SK-N-SH (cell line): ENCODE results near the gene FGF22. TPM values are rescaled to one million over a fixed set of nuclear protein-coding genes. Genes with fewer than 3 reads are reported as not detected.

ENCODE experiments used
- CTCF ChIA-PET: fragments of 300-600, 350-600 bp; formaldehyde crosslinking; extraction: SDS; loops from one replicate; lab custom pipeline; 2021; lab: Yijun Ruan, JAX
- POLR2A ChIA-PET: fragments of 350-600 bp; sonication (Branson Sonifier 250); formaldehyde crosslinking; extraction: SDS; loops from one replicate; lab custom pipeline; 2020; ENCODE audit warnings: antibody characterized with exemption, inconsistent platforms; lab: Yijun Ruan, JAX
- DNase-seq: peaks from one replicate; pipeline ENCODE4 v3.0.0; 2012
- H2AFZ ChIP-seq: fragments of 200-600 bp; sonication (generic); 2 replicates; pipeline ENCODE4 v1.8.1; 2016; ENCODE audit warnings: antibody characterized with exemption, mild to moderate bottlenecking, low read depth
- H3F3A ChIP-seq: fragments of 200-600 bp; sonication (generic); replicated peaks from 2 replicates; pipeline ENCODE3; 2016; ENCODE audit warnings: antibody characterized with exemption, mild to moderate bottlenecking; ENCODE audit not compliant: insufficient read depth
- H3K27ac ChIP-seq, 2 experiments: fragments of 200-500 bp in 1 of 2; fragments of 200-600 bp in 1 of 2; sonication (Bioruptor generic) in 1 of 2; sonication (generic), shearing (Covaris generic) in 1 of 2; 2 replicates each; pipeline versions ENCODE4 v1.5.1 to v1.6.1; 2014 to 2016; ENCODE audit warnings: low read depth in 2 of 2, inconsistent platforms in 1 of 2, low read length in 1 of 2, mild to moderate bottlenecking in 1 of 2, mixed read lengths in 1 of 2
- H3K27me3 ChIP-seq: fragments of 200-600 bp; sonication (generic), shearing (Covaris generic); 2 replicates; pipeline ENCODE4 v1.6.1; 2016; ENCODE audit warnings: mixed run types; ENCODE audit not compliant: insufficient read depth
- H3K36me3 ChIP-seq, 2 experiments: fragments of 200-500 bp in 1 of 2; fragments of 200-600 bp in 1 of 2; sonication (Bioruptor generic) in 1 of 2; sonication (generic) in 1 of 2; replicated peaks in 1 of 2; 2 replicates each; pipeline versions ENCODE3 to v1.5.1; 2014 to 2016; ENCODE audit warnings: low read length in 1 of 2, mild to moderate bottlenecking in 1 of 2; ENCODE audit not compliant: insufficient read depth in 2 of 2, control insufficient read depth in 1 of 2
- H3K4me1 ChIP-seq, 2 experiments: fragments of 200-500 bp in 1 of 2; fragments of 200-600 bp in 1 of 2; sonication (Bioruptor generic) in 1 of 2; sonication (generic), shearing (Covaris generic) in 1 of 2; 2 replicates each; pipeline versions ENCODE4 v1.5.1 to v1.6.1; 2014 to 2016; ENCODE audit warnings: low read depth in 1 of 2, low read length in 1 of 2, mixed run types in 1 of 2; ENCODE audit not compliant: insufficient read depth in 2 of 2, control insufficient read depth in 1 of 2
- H3K4me2 ChIP-seq: fragments of 200-600 bp; sonication (generic), shearing (Covaris generic); 2 replicates; pipeline ENCODE4 v1.6.1; 2017; ENCODE audit warnings: mixed run types
- H3K4me3 ChIP-seq, 2 experiments: fragments of 200-500 bp in 1 of 2; fragments of 200-600 bp in 1 of 2; sonication (Bioruptor generic) in 1 of 2; sonication (generic), shearing (Covaris generic) in 1 of 2; 2 replicates each; pipeline versions ENCODE4 v1.5.1 to v1.8.1; 2014 to 2016; ENCODE audit warnings: low read depth in 2 of 2, inconsistent platforms in 1 of 2, low read length in 1 of 2, mild to moderate bottlenecking in 1 of 2, mixed read lengths in 1 of 2, moderate library complexity in 1 of 2
- H3K79me2 ChIP-seq: fragments of 200-600 bp; sonication (generic); 2 replicates; pipeline ENCODE4 v1.8.1; 2017; ENCODE audit warnings: mild to moderate bottlenecking; ENCODE audit not compliant: insufficient read depth
- H3K9ac ChIP-seq: fragments of 200-600 bp; sonication (generic); 2 replicates; pipeline ENCODE4 v1.6.1; 2017; ENCODE audit warnings: mixed run types
- H3K9me2 ChIP-seq: fragments of 200-600 bp; sonication (generic); 2 replicates; pipeline ENCODE4 v1.6.1; 2017; ENCODE audit warnings: mixed run types
- H3K9me3 ChIP-seq: fragments of 200-600 bp; sonication (generic); 2 replicates; pipeline ENCODE4 v1.6.1; 2017; ENCODE audit warnings: mixed run types, mild to moderate bottlenecking, moderate library complexity
- H4K20me1 ChIP-seq: fragments of 200-600 bp; sonication (generic); 2 replicates; pipeline ENCODE4 v1.6.1; 2017; ENCODE audit warnings: mild to moderate bottlenecking, mixed run types; ENCODE audit not compliant: insufficient read depth
- CHD2 ChIP-seq: fragments of 150-350 bp; IDR thresholded peaks from 2 replicates; pipeline ENCODE4 v1.6.1; 2018; ENCODE audit warnings: low read length; ENCODE audit not compliant: partially characterized antibody
- EZH2phosphoT487 ChIP-seq: fragments of 200-600 bp; sonication (generic); IDR thresholded peaks from 2 replicates; pipeline ENCODE4 v1.6.1; 2017; ENCODE audit warnings: low read depth, mixed run types, mild to moderate bottlenecking, antibody characterized with exemption, moderate library complexity, borderline replicate concordance
- MEF2A ChIP-seq: IDR thresholded peaks from 2 replicates; pipeline ENCODE4 v1.4.0; 2012; ENCODE audit warnings: low read depth, borderline replicate concordance
- MXI1 ChIP-seq: IDR thresholded peaks from 2 replicates; pipeline ENCODE4 v1.6.1; 2012; ENCODE audit warnings: mild to moderate bottlenecking, low read depth, low read length, improper control_type of control experiment
- RCOR1 ChIP-seq: fragments of 150-350 bp; IDR thresholded peaks from 2 replicates; pipeline ENCODE4 v1.6.1; 2017; ENCODE audit warnings: antibody characterized with exemption, low read length
- RFX5 ChIP-seq: IDR thresholded peaks from 2 replicates; pipeline ENCODE4 v1.6.1; 2012; ENCODE audit warnings: mild to moderate bottlenecking, improper control_type of control experiment, low read length
- TAF1 ChIP-seq: IDR thresholded peaks from 2 replicates; pipeline ENCODE4 v1.6.1; 2012; ENCODE audit warnings: low read depth, mild to moderate bottlenecking, low read length, moderate library complexity, borderline replicate concordance
- TEAD4 ChIP-seq: IDR thresholded peaks from 2 replicates; pipeline ENCODE4 v1.4.0; 2012; ENCODE audit warnings: mild to moderate bottlenecking, borderline replicate concordance; ENCODE audit not compliant: insufficient read depth
- WGBS: methylation state at CpG from one replicate; pipeline ENCODE4 v1.1.6; 2017; ENCODE audit warnings: low lambda C conversion rate; 5-methylcytosine and 5-hydroxymethylcytosine counted together
- polyA plus RNA-seq, 3 experiments: library from polyadenylated mRNA; depleted of rRNA; stranded (reverse); fragments of >200 nt; gene quantifications; 2 replicates each; pipeline ENCODE4 v1.2.3, GENCODE V29; 2012
- TF ChIP-seq, protein P1 (sequence below): fragments of 150-350 bp; IDR thresholded peaks from 2 replicates; pipeline ENCODE4 v1.6.1; 2017; ENCODE audit warnings: antibody characterized with exemption, low read length, low read depth, borderline replicate concordance
- TF ChIP-seq, protein P2 (sequence below): fragments of 200-600 bp; sonication (generic); IDR thresholded peaks from 2 replicates; pipeline ENCODE4 v1.6.1; 2017; ENCODE audit warnings: antibody characterized with exemption, mild to moderate bottlenecking, moderate library complexity
- TF ChIP-seq, protein P3 (sequence below): IDR thresholded peaks from 2 replicates; pipeline ENCODE4; 2012
- TF ChIP-seq, protein P4 (sequence below): IDR thresholded peaks from 2 replicates; pipeline ENCODE4 v1.4.0; 2012; ENCODE audit warnings: low read depth, borderline replicate concordance

FGF22 gene
- polyA plus RNA-seq, 1 of the 3 experiments (the other 2 are of a cell fraction) = 0.62 TPM

DNA sequence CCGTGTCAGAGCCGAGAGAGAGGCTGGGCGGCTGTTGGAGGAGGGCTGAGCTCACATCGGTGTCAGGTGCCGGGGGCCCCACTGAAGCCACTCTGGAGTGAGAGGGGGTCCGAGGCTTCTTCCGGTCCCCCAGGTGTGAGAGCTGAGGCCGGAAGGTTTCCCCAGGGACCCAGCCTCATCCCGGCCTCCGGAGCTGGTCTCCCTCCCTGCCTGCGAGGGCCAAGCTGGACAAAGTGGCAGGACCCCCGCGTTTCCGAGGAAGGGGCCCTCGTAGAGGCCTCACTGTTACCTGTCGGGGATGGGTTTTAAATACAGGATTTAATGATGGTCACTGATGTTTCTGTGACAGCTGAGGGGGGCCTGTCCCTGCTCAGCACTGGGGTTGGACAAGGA lies 43.4 kb upstream of the FGF22 start:
- peaks cover 58% of the 10 kb centered on the region for H4K20me1 ChIP-seq
- TF ChIP-seq, protein P1, sequence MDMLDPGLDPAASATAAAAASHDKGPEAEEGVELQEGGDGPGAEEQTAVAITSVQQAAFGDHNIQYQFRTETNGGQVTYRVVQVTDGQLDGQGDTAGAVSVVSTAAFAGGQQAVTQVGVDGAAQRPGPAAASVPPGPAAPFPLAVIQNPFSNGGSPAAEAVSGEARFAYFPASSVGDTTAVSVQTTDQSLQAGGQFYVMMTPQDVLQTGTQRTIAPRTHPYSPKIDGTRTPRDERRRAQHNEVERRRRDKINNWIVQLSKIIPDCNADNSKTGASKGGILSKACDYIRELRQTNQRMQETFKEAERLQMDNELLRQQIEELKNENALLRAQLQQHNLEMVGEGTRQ = no peak
- TF ChIP-seq RFX5 = no peak
- TF ChIP-seq, protein P2, sequence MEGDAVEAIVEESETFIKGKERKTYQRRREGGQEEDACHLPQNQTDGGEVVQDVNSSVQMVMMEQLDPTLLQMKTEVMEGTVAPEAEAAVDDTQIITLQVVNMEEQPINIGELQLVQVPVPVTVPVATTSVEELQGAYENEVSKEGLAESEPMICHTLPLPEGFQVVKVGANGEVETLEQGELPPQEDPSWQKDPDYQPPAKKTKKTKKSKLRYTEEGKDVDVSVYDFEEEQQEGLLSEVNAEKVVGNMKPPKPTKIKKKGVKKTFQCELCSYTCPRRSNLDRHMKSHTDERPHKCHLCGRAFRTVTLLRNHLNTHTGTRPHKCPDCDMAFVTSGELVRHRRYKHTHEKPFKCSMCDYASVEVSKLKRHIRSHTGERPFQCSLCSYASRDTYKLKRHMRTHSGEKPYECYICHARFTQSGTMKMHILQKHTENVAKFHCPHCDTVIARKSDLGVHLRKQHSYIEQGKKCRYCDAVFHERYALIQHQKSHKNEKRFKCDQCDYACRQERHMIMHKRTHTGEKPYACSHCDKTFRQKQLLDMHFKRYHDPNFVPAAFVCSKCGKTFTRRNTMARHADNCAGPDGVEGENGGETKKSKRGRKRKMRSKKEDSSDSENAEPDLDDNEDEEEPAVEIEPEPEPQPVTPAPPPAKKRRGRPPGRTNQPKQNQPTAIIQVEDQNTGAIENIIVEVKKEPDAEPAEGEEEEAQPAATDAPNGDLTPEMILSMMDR = no peak
- no peak for TF ChIP-seq EZH2phosphoT487
- TF ChIP-seq, protein P3, sequence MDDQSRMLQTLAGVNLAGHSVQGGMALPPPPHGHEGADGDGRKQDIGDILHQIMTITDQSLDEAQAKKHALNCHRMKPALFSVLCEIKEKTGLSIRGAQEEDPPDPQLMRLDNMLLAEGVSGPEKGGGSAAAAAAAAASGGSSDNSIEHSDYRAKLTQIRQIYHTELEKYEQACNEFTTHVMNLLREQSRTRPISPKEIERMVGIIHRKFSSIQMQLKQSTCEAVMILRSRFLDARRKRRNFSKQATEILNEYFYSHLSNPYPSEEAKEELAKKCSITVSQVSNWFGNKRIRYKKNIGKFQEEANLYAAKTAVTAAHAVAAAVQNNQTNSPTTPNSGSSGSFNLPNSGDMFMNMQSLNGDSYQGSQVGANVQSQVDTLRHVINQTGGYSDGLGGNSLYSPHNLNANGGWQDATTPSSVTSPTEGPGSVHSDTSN = no peak
- no peak for TF ChIP-seq RCOR1
- no peak for TF ChIP-seq CHD2
- no peak for TF ChIP-seq TAF1
- TF ChIP-seq MEF2A = no peak
- TF ChIP-seq MXI1 = no peak
- TF ChIP-seq TEAD4 = no peak
- TF ChIP-seq, protein P4, sequence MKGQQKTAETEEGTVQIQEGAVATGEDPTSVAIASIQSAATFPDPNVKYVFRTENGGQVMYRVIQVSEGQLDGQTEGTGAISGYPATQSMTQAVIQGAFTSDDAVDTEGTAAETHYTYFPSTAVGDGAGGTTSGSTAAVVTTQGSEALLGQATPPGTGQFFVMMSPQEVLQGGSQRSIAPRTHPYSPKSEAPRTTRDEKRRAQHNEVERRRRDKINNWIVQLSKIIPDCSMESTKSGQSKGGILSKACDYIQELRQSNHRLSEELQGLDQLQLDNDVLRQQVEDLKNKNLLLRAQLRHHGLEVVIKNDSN = no peak
- H3K9ac ChIP-seq = no peak overlapping the region
- no peaks in the 10 kb centered on the region for H3K9me2 ChIP-seq
- H3K4me1 ChIP-seq = peaks cover 0 to 2% of the 10 kb centered on the region in 2 experiments; a peak in 1 of 4 replicates
- POLR2A ChIA-PET = no interaction called here
- H2AFZ ChIP-seq = no peak overlapping the region
- WGBS = 93% methylated on average over 15 of the region's 16 CpGs
- H3K79me2 ChIP-seq = peaks cover 5% of the 10 kb centered on the region; the same call in 1 of the 2 replicates
- CTCF ChIA-PET = interaction anchor here (0.9 to 3.5 kb wide), 4 partner anchors 8 to 32 kb away, joined by 3 to 15 read pairs (median 4); no protein-coding TSS in a partner anchor
- no peaks in the 10 kb centered on the region for H3K9me3 ChIP-seq
- H3K4me3 ChIP-seq = no peak overlapping the region
- H3K4me2 ChIP-seq = no peak overlapping the region
- no peaks in the 10 kb centered on the region for H3K27me3 ChIP-seq
- H3K27ac ChIP-seq = no peak overlapping the region
- H3K36me3 ChIP-seq = no peaks in the 10 kb centered on the region
- no peaks in the 10 kb centered on the region for H3F3A ChIP-seq
- DNase-seq = peak; percentile 31
